DND-41 (cell line): ENCODE data around the gene PCDHA6.
"Not testable (repeated sequence)": the region's sequence is repeated elsewhere in the genome, so short reads cannot be mapped to it uniquely, and the experiment has no call there.

ENCODE experiments used
- ATAC-seq: fragments of 200-7000 bp; cut with Tn5 transposase; 3 replicates; pipeline ENCODE4 v1.9.1; 2021; ENCODE audit warnings: low read depth; ENCODE audit not compliant: insufficient read depth
- DNase-seq: peaks from one replicate; pipeline ENCODE4 v3.0.0-alpha.2; 2020
- H2AFZ ChIP-seq: 2 replicates; pipeline ENCODE4 v1.6.0; 2012; ENCODE audit warnings: low read depth, low read length
- H3K27ac ChIP-seq: 2 replicates; pipeline ENCODE4 v1.5.1; 2012; ENCODE audit warnings: low read length, inconsistent platforms
- H3K27me3 ChIP-seq: fragments of 200-600 bp; sonication (generic); 2 replicates; pipeline ENCODE4 v1.6.0; 2012; ENCODE audit warnings: low read length, mild to moderate bottlenecking, inconsistent platforms; ENCODE audit not compliant: insufficient read depth, poor library complexity
- H3K36me3 ChIP-seq: 2 replicates; pipeline ENCODE4 v1.5.1; 2012; ENCODE audit warnings: low read length, inconsistent platforms; ENCODE audit not compliant: insufficient read depth
- H3K4me1 ChIP-seq: 2 replicates; pipeline ENCODE4 v1.5.1; 2012; ENCODE audit warnings: mild to moderate bottlenecking, low read length; ENCODE audit not compliant: insufficient read depth
- H3K4me2 ChIP-seq: 2 replicates; pipeline ENCODE4 v1.6.0; 2012; ENCODE audit warnings: mild to moderate bottlenecking, moderate library complexity, low read length, inconsistent platforms; ENCODE audit not compliant: insufficient read depth
- H3K4me3 ChIP-seq, 2 experiments: fragments of 200-600 bp in 1 of 2; shearing (Covaris generic) in 1 of 2; 2 replicates each; pipeline ENCODE4 v1.5.1; 2012 to 2016; ENCODE audit warnings: inconsistent platforms in 2 of 2, low read length in 2 of 2, mild to moderate bottlenecking in 2 of 2, low read depth in 1 of 2, moderate library complexity in 1 of 2
- H3K79me2 ChIP-seq: 2 replicates; pipeline ENCODE4 v1.6.0; 2012; ENCODE audit warnings: low read length, inconsistent platforms; ENCODE audit not compliant: insufficient read depth
- H3K9ac ChIP-seq: 2 replicates; pipeline ENCODE4 v1.6.0; 2012; ENCODE audit warnings: low read depth, mild to moderate bottlenecking, inconsistent platforms, low read length, moderate library complexity
- H3K9me3 ChIP-seq: 2 replicates; pipeline ENCODE4 v1.5.1; 2012; ENCODE audit warnings: low read length, moderate library complexity, mild to moderate bottlenecking, inconsistent platforms; ENCODE audit not compliant: insufficient read depth, severe bottlenecking
- H4K20me1 ChIP-seq: 2 replicates; pipeline ENCODE4 v1.6.0; 2012; ENCODE audit warnings: low read length; ENCODE audit not compliant: insufficient read depth
- EZH2 ChIP-seq: IDR thresholded peaks from 3 replicates; pipeline ENCODE4 v1.6.1; 2012; ENCODE audit warnings: borderline replicate concordance, low read depth, mild to moderate bottlenecking, moderate library complexity, low read length, inconsistent platforms; ENCODE audit not compliant: severe bottlenecking
- TF ChIP-seq, protein P1 (sequence below): IDR thresholded peaks from 2 replicates; pipeline ENCODE4 v1.5.1; 2012; ENCODE audit warnings: borderline replicate concordance, low read length, moderate library complexity, mild to moderate bottlenecking; ENCODE audit not compliant: poor library complexity, severe bottlenecking; ENCODE audit errors: extremely low read depth

The PCDHA6 gene

DNA sequence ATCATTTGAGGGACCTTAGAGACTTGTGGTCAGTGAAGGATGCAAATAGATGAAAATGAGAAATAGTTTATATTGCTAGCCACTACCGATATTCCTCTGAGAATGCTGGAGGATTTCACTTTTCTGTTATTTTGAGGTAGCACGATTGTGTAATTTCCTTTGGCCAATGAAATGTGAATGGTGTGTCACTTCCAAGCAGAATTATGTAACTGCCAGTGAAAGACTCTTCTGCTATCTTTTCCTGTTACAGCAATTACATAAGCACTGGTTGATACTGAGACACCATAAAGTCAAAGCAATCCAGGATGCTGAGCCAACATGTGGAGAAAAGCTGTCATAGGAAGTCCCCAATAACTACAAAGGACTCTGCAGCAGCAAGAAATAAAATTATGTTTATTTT lies 36.7 kb upstream of the PCDHA6 start:
- no peak for ATAC-seq
- peaks cover 5% of the 10 kb centered on the region for H3K9me3 ChIP-seq
- no peak overlapping the region for H3K4me3 ChIP-seq
- no peaks in the 10 kb centered on the region for H4K20me1 ChIP-seq
- H3K36me3 ChIP-seq, result no peaks in the 10 kb centered on the region
- no peak overlapping the region for H2AFZ ChIP-seq
- no peak for DNase-seq
- H3K27ac ChIP-seq, result no peak overlapping the region
- no peak overlapping the region for H3K4me2 ChIP-seq
- peaks cover 3% of the 10 kb centered on the region for H3K27me3 ChIP-seq
- no peaks in the 10 kb centered on the region for H3K79me2 ChIP-seq
- H3K4me1 ChIP-seq, result no peaks in the 10 kb centered on the region
- H3K9ac ChIP-seq, result no peak overlapping the region
- no peak for TF ChIP-seq EZH2
- TF ChIP-seq, protein P1, sequence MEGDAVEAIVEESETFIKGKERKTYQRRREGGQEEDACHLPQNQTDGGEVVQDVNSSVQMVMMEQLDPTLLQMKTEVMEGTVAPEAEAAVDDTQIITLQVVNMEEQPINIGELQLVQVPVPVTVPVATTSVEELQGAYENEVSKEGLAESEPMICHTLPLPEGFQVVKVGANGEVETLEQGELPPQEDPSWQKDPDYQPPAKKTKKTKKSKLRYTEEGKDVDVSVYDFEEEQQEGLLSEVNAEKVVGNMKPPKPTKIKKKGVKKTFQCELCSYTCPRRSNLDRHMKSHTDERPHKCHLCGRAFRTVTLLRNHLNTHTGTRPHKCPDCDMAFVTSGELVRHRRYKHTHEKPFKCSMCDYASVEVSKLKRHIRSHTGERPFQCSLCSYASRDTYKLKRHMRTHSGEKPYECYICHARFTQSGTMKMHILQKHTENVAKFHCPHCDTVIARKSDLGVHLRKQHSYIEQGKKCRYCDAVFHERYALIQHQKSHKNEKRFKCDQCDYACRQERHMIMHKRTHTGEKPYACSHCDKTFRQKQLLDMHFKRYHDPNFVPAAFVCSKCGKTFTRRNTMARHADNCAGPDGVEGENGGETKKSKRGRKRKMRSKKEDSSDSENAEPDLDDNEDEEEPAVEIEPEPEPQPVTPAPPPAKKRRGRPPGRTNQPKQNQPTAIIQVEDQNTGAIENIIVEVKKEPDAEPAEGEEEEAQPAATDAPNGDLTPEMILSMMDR, result no peak

DNA sequence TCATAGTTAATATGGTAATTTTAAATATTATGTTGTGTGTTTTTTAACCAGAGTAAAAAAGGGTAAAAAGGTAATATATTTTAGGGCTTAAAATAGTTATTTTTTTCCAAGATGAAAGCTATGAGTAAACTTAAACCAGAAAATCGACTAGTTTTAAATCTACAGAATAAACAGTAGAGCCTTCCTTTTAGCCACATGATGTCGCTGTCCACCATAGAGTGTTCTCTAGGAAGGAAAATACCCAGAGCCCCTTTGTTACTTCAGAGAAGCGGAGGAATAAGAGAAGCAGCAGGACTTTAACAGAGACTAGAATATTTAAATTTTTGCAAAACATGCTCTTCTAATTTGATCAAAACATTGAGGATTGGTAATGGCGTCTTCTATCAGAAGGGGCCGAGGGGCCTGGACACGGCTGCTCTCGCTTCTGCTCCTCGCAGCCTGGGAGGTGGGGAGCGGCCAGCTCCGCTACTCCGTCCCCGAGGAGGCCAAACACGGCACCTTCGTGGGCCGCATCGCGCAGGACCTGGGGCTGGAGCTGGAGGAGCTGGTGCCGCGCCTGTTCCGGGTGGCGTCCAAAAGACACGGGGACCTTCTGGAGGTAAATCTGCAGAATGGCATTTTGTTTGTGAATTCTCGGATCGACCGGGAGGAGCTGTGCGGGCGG lies 33.0 kb upstream of the PCDHA6 start, which contains the start of gene PCDHA2:
Gene PCDHA2, plus strand, starts transcription at position 258 of the 664 bp plus-strand sequence.
- Histone ChIP-seq H3K36me3 (no peaks in the 10 kb centered on the region), H2AFZ (no peak within 1 kb of the TSS), H3K79me2 (no peaks in the 10 kb centered on the region), H3K4me3 (no peak within 1 kb of the TSS), H3K4me2 (no peak within 1 kb of the TSS), H3K9me3 (no peaks in the 10 kb centered on the region), H4K20me1 (no peaks in the 10 kb centered on the region), H3K4me1 (no peaks in the 10 kb centered on the region), H3K27ac (no peak within 1 kb of the TSS), H3K27me3 (peaks cover 3% of the 10 kb centered on the region), H3K9ac (no peak within 1 kb of the TSS)
- no peak for TF ChIP-seq EZH2
- TF ChIP-seq, protein P1, result peak; percentile 30
- ATAC-seq, result no peak
- DNase-seq, result no peak

DNA sequence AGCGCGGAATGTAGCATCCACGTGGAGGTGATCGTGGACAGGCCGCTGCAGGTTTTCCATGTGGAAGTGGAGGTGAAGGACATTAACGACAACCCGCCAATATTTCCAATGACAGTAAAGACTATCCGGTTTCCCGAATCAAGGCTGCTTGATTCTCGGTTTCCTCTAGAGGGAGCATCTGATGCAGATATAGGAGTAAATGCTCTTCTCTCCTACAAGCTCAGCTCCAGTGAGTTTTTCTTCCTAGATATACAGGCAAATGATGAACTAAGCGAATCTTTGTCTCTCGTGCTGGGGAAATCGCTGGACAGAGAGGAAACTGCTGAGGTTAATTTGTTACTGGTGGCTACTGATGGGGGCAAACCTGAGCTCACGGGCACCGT lies 32.5 kb upstream of the PCDHA6 start:
- Histone ChIP-seq H3K9me3 (no peaks in the 10 kb centered on the region), H2AFZ (no peak overlapping the region), H3K4me1 (no peaks in the 10 kb centered on the region), H3K4me3 (no peak overlapping the region), H3K9ac (no peak overlapping the region), H3K36me3 (no peaks in the 10 kb centered on the region), H3K79me2 (no peaks in the 10 kb centered on the region), H3K27ac (no peak overlapping the region), H4K20me1 (no peaks in the 10 kb centered on the region), H3K4me2 (no peak overlapping the region), H3K27me3 (peaks cover 3% of the 10 kb centered on the region)
- DNase-seq, result no peak
- no peak for ATAC-seq
- TF ChIP-seq EZH2, result no peak
- TF ChIP-seq, protein P1, result peak; percentile 37

DNA sequence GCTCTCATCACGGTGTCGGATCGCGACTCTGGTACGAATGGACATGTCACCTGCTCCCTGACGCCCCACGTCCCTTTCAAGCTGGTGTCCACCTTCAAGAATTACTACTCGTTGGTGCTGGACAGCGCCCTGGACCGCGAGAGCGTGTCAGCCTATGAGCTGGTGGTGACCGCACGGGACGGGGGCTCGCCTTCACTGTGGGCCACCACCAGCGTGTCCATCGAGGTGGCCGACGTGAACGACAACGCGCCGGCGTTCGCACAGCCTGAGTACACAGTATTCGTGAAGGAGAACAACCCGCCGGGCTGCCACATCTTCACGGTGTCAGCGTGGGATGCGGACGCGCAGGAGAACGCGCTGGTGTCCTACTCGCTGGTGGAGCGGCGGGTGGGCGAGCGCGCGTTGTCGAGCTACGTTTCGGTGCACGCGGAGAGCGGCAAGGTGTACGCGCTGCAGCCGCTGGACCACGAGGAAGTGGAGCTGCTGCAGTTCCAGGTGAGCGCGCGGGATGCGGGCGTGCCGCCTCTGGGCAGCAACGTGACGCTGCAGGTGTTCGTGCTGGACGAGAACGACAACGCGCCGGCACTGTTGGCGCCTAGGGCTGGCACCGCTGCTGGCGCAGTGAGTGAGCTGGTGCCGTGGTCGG lies 31.6 kb upstream of the PCDHA6 start:
- not testable (repeated sequence) for H3K4me1 ChIP-seq, H3K79me2 ChIP-seq, H3K36me3 ChIP-seq, H3K27me3 ChIP-seq, H3K9ac ChIP-seq, ATAC-seq, H3K4me3 ChIP-seq, H3K9me3 ChIP-seq, H3K27ac ChIP-seq, H2AFZ ChIP-seq, DNase-seq, H3K4me2 ChIP-seq, H4K20me1 ChIP-seq
